K562 (cell line): ENCODE data around the gene IMPG1. TPM values are rescaled to one million over a fixed set of nuclear protein-coding genes. Genes with fewer than 3 reads are reported as not detected.

ENCODE experiments used
- ATAC-seq: fragments of 200-7000 bp; cut with Tn5 transposase; 3 replicates; pipeline ENCODE4 v1.9.1; 2020; ENCODE audit warnings: moderate library complexity
- BruUV-seq: library from RNA; stranded (reverse); fragments of 400-500 nt; replicated peaks from 2 replicates; lab custom pipeline; 2021; lab: Mats Ljungman, UMichigan
- CTCF ChIA-PET: fragments of 300-600 bp; formaldehyde crosslinking; extraction: SDS; loops from one replicate; lab custom pipeline; 2021; ENCODE audit warnings: low intra/inter-chr PET ratio; lab: Yijun Ruan, JAX
- POLR2A ChIA-PET: fragments of 300-600, 350-650 bp; sonication (Branson Sonifier 250); formaldehyde crosslinking; extraction: SDS; loops from one replicate; lab custom pipeline; 2021; ENCODE audit warnings: antibody characterized with exemption, inconsistent platforms; lab: Yijun Ruan, JAX
- DNase-seq, 4 experiments: peaks; one replicate each; pipeline versions ENCODE4 v3.0.0 to v3.0.0-alpha.2; 2011 to 2018; ENCODE audit warnings: low spot score in 3 of 4, mixed read lengths in 3 of 4; ENCODE audit errors: extremely low read depth in 1 of 4
- FAIRE-seq: peaks from 2 replicates; lab custom pipeline; 2011; peaks lifted over from hg19 to GRCh38; lab: Jason Lieb, UNC
- H2AFZ ChIP-seq: 2 replicates; pipeline ENCODE4 v1.6.0; 2011; ENCODE audit warnings: low read depth, low read length, control low read depth, inconsistent platforms
- H3K27ac ChIP-seq: fragments of 200-600 bp; 3 replicates; pipeline ENCODE4 v1.8.0; 2011; ENCODE audit warnings: low read depth, mild to moderate bottlenecking, control low read depth, inconsistent platforms, low read length, moderate library complexity, mixed read lengths; ENCODE audit errors: extremely low read depth
- H3K27me3 ChIP-seq, 2 experiments: fragments of 300-600 bp in 1 of 2; 2 replicates in 1 of 2; 3 replicates in 1 of 2; pipeline versions ENCODE4 v1.6.0 to v1.8.0; 2011; ENCODE audit warnings: inconsistent platforms in 2 of 2, low read length in 2 of 2, mild to moderate bottlenecking in 1 of 2, mixed read lengths in 1 of 2, moderate library complexity in 1 of 2; ENCODE audit not compliant: control insufficient read depth in 2 of 2, insufficient read depth in 2 of 2
- H3K36me3 ChIP-seq: fragments of 300-600 bp; 3 replicates; pipeline ENCODE4 v1.8.0; 2011; ENCODE audit warnings: mild to moderate bottlenecking, low read length, inconsistent platforms; ENCODE audit not compliant: control insufficient read depth, insufficient read depth
- H3K4me1 ChIP-seq, 2 experiments: fragments of 200-600 bp in 1 of 2; replicated peaks in 1 of 2; 2 replicates in 1 of 2; 3 replicates in 1 of 2; pipeline versions ENCODE4 v1.5.1 to v1.8.0; 2011; ENCODE audit warnings: inconsistent platforms in 2 of 2, low read length in 2 of 2, mild to moderate bottlenecking in 1 of 2, mixed read lengths in 1 of 2, moderate library complexity in 1 of 2; ENCODE audit not compliant: control insufficient read depth in 2 of 2, insufficient read depth in 2 of 2
- H3K4me2 ChIP-seq: 2 replicates; pipeline ENCODE4 v1.6.1; 2011; ENCODE audit warnings: low read length, control low read depth, inconsistent platforms, mixed read lengths; ENCODE audit not compliant: insufficient read depth
- H3K4me3 ChIP-seq: fragments of 200-600 bp; sonication (generic), shearing (Covaris generic); 2 replicates; pipeline ENCODE4 v1.5.1; 2016; ENCODE audit warnings: control low read depth, inconsistent platforms
- H3K79me2 ChIP-seq: fragments of 200-600 bp; 3 replicates; pipeline ENCODE4 v1.8.0; 2011; ENCODE audit warnings: low read length, inconsistent platforms; ENCODE audit not compliant: control insufficient read depth, insufficient read depth
- H3K9ac ChIP-seq, 2 experiments: 2 replicates each; pipeline versions ENCODE4 v1.6.0 to v1.6.1; 2011; ENCODE audit warnings: low read depth in 2 of 2, low read length in 2 of 2, control low read depth in 1 of 2, inconsistent platforms in 1 of 2, mild to moderate bottlenecking in 1 of 2, mixed read lengths in 1 of 2; ENCODE audit not compliant: insufficient read depth in 1 of 2
- H3K9me1 ChIP-seq: one replicate; pipeline ENCODE4 v1.6.0; 2011; ENCODE audit warnings: inconsistent platforms, mild to moderate bottlenecking, low read length, moderate library complexity; ENCODE audit not compliant: control insufficient read depth, insufficient read depth
- H3K9me3 ChIP-seq: replicated peaks from 2 replicates; pipeline ENCODE4 v1.5.1; 2011; ENCODE audit warnings: low read depth, low read length, inconsistent platforms; ENCODE audit not compliant: control insufficient read depth, insufficient read depth
- H4K20me1 ChIP-seq: replicated peaks from 2 replicates; pipeline ENCODE4 v1.6.1; 2011; ENCODE audit warnings: low read length, inconsistent platforms, mixed read lengths; ENCODE audit not compliant: control insufficient read depth, insufficient read depth
- HNRNPLL ChIP-seq: fragments of 200-400 bp; formaldehyde crosslinking; IDR thresholded peaks from 2 replicates; pipeline ENCODE4 v1.6.1; 2017; ENCODE audit warnings: low read length, low read depth, mild to moderate bottlenecking; ENCODE audit not compliant: poor library complexity, severe bottlenecking
- KDM1A ChIP-seq, 2 experiments: fragments of 450-650 bp; IDR thresholded peaks; 2 replicates each; pipeline ENCODE4 v1.6.1; 2016; ENCODE audit warnings: mild to moderate bottlenecking in 2 of 2
- ZNF316 ChIP-seq: fragments of 450-650 bp; IDR thresholded peaks from 2 replicates; pipeline ENCODE4 v1.6.1; 2016
- WGBS: fragments of 100-300 bp; shearing (Covaris generic); methylation state at CpG from one replicate; pipeline ENCODE4 v1.1.6; 2016; ENCODE audit warnings: low coverage, mixed read lengths; ENCODE audit not compliant: insufficient coverage; ENCODE audit errors: missing lambda C conversion rate; 5-methylcytosine and 5-hydroxymethylcytosine counted together
- in situ Hi-C: fragments of 300-500 bp; cut with MboI; formaldehyde crosslinking; loops from 4 replicates; pipeline ENCODE4 v1.15.0; 2018; ENCODE audit warnings: inconsistent platforms, mixed read lengths
- intact Hi-C: fragments of 100-400 bp; cut with micrococcal nuclease; formaldehyde crosslinking; loops from 2 replicates; pipeline ENCODE4 v1.14.2; 2022
- polyA plus RNA-seq, 8 experiments: library from polyadenylated mRNA; depleted of rRNA in 4 of 8; stranded (reverse) in 5 of 8; unstranded in 3 of 8; fragments of >200 nt; fragmentation: Nextera tagmentation in 2 of 8; fragmentation: Illumina TruSeq in 1 of 8; extraction: Ambion mirVana in 2 of 8; extraction: Trizol in 1 of 8; gene quantifications; 2 replicates each; pipeline versions ENCODE4 v1.2.1 to v1.2.3, GENCODE V29; 2011 to 2014; ENCODE audit warnings: inconsistent platforms in 1 of 8, missing spikeins in 1 of 8
- total RNA-seq, 7 experiments: library from RNA; depleted of rRNA in 6 of 7; stranded (reverse); fragments of >200 nt in 6 of 7; fragmentation: Illumina TruSeq in 2 of 7; extraction: Trizol in 2 of 7; gene quantifications; 2 replicates each; pipeline versions ENCODE4 v1.2.1 to v1.2.3, GENCODE V29; 2011 to 2021; ENCODE audit warnings: low replicate concordance in 1 of 7
- TF ChIP-seq, protein P1 (sequence below), 2 experiments: fragments of 450-650 bp in 1 of 2; sonication (generic) in 1 of 2; formaldehyde crosslinking in 1 of 2; IDR thresholded peaks; 2 replicates each; pipeline versions ENCODE4 v1.7.1 to v1.9.0; 2016 to 2022; ENCODE audit warnings: inconsistent platforms in 1 of 2, mild to moderate bottlenecking in 1 of 2, missing genetic modification reagents in 1 of 2

IMPG1 gene
- total and polyA plus RNA-seq, 9 of the 15 experiments (the other 6 are each of a cell fraction or from before 2014, with no cell fraction given) = not detected

DNA sequence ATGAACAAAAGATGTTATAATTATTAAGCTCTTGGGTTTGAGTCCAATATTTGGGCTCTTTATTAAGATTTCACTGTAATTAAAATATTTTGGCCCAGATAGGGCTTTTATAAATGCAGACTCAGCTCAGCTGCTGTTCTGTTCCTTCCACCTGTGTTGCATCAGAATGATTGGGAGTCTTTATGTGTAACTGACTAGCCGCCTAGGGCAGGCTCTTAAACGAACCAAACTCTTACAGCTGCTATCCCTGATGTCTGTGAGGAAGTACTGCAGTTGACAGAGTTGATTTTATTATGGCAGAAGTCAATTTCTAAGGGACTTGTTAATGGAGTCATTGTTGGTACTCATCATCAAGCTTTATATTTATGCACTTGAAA lies 178.7 kb downstream of the IMPG1 start:
- H3K27me3 ChIP-seq = no peaks in the 10 kb centered on the region
- H4K20me1 ChIP-seq = no peaks in the 10 kb centered on the region
- FAIRE-seq = no peak
- no peak for TF ChIP-seq KDM1A (IDR thresholded peaks at IDR 0.05)
- TF ChIP-seq, all 486 proteins: peak for 0
- BruUV-seq = no TSS peak
- Histone ChIP-seq H3K9me1 (no peaks in the 10 kb centered on the region), H3K4me3 (no peak overlapping the region), H3K27ac (no peak overlapping the region), H3K9ac (no peak overlapping the region), H3K79me2 (no peaks in the 10 kb centered on the region), H3K4me1 (peaks cover 0 to 2% of the 10 kb centered on the region in 2 experiments; a peak in 1 of 5 replicates), H2AFZ (no peak overlapping the region), H3K9me3 (no peaks in the 10 kb centered on the region), H3K36me3 (no peaks in the 10 kb centered on the region), H3K4me2 (no peak overlapping the region)
- ATAC-seq (peak; percentile 84), DNase-seq (no peak)
- 0% methylated on average over 2 of the region's 2 CpGs for WGBS
- in situ Hi-C loops = no loop called here
- intact Hi-C loops = loop anchor here (2.0 kb wide), 1 partner anchor 41 kb away; no protein-coding TSS in a partner anchor
- ChIA-PET CTCF (interaction anchor here (1.3 kb wide), 1 partner anchor 1563 kb away, joined by 3 read pairs; no protein-coding TSS in a partner anchor), POLR2A (interaction anchor here (1.2 kb wide), 2 partner anchors 24 to 31 kb away, joined by 3 read pairs; no protein-coding TSS in a partner anchor)

DNA sequence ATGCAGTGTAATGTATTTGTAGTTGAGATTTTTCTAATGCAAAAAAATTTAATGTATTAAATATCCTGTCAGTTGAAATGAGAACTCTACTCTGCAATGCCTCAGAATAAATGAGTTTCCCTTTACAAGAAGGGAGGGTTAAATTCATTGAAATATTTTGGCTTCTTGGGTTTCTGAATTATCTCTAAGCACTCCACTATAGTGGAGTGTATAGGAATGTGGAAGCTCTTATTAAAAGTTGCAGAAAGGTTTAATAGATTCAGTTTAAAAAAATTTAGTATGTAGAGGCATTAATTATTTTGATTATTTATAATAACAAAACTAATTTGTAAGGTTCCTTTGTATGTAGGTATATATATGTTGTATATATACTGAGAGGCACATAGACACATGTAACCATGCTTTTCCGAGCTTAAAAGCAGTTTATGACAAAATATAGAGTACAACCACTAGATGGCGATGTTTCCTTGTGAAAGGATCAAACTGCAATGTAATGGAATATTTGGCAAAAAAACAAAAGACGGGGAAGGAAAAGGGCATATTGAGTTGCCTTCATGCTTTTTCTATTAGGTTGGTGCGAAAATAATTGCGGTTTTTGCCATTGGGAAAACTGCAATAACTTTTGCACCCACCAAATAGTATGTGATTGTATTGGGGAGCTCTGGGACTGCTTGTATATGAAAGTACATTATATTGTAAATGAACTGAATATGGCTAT lies 179.2 kb downstream of the IMPG1 start:
- Histone ChIP-seq H3K36me3 (no peaks in the 10 kb centered on the region), H2AFZ (no peak overlapping the region), H3K27ac (no peak overlapping the region), H3K4me1 (peaks cover 0 to 2% of the 10 kb centered on the region in 2 experiments; a peak in 1 of 5 replicates), H3K9ac (no peak overlapping the region), H3K79me2 (no peaks in the 10 kb centered on the region), H3K9me1 (no peaks in the 10 kb centered on the region), H4K20me1 (no peaks in the 10 kb centered on the region), H3K27me3 (no peaks in the 10 kb centered on the region), H3K9me3 (no peaks in the 10 kb centered on the region), H3K4me3 (no peak overlapping the region), H3K4me2 (no peak overlapping the region)
- FAIRE-seq (peak; percentile 86), DNase-seq (peak; percentile 24 to 70 (median 28)), ATAC-seq (peak; percentile 91)
- intact Hi-C loops (loop anchor here (2.0 kb wide), 1 partner anchor 42 kb away; no protein-coding TSS in a partner anchor), in situ Hi-C loops (no loop called here)
- BruUV-seq = no TSS peak
- POLR2A ChIA-PET = interaction anchor here (1.2 to 1.3 kb wide), 3 partner anchors 9 to 31 kb away, joined by 3 read pairs; no protein-coding TSS in a partner anchor
- 2% methylated on average over 5 of the region's 5 CpGs for WGBS
- CTCF ChIA-PET = interaction anchor here (1.3 kb wide), 1 partner anchor 1564 kb away, joined by 3 read pairs; no protein-coding TSS in a partner anchor
- TF ChIP-seq, protein P1, sequence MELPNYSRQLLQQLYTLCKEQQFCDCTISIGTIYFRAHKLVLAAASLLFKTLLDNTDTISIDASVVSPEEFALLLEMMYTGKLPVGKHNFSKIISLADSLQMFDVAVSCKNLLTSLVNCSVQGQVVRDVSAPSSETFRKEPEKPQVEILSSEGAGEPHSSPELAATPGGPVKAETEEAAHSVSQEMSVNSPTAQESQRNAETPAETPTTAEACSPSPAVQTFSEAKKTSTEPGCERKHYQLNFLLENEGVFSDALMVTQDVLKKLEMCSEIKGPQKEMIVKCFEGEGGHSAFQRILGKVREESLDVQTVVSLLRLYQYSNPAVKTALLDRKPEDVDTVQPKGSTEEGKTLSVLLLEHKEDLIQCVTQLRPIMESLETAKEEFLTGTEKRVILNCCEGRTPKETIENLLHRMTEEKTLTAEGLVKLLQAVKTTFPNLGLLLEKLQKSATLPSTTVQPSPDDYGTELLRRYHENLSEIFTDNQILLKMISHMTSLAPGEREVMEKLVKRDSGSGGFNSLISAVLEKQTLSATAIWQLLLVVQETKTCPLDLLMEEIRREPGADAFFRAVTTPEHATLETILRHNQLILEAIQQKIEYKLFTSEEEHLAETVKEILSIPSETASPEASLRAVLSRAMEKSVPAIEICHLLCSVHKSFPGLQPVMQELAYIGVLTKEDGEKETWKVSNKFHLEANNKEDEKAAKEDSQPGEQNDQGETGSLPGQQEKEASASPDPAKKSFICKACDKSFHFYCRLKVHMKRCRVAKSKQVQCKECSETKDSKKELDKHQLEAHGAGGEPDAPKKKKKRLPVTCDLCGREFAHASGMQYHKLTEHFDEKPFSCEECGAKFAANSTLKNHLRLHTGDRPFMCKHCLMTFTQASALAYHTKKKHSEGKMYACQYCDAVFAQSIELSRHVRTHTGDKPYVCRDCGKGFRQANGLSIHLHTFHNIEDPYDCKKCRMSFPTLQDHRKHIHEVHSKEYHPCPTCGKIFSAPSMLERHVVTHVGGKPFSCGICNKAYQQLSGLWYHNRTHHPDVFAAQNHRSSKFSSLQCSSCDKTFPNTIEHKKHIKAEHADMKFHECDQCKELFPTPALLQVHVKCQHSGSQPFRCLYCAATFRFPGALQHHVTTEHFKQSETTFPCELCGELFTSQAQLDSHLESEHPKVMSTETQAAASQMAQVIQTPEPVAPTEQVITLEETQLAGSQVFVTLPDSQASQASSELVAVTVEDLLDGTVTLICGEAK (IDR thresholded peaks at IDR 0.05) = peak; percentile 48; the same call in 1 of the 2 replicates
- TF ChIP-seq, protein P1 (CRISPR knock-in tag; IDR thresholded peaks at IDR 0.05) = no peak
- TF ChIP-seq HNRNPLL = no peak
- 0 out of 2 replicates have a peak, but pooled peaks have one; percentile 3 for TF ChIP-seq ZNF316
